HepG2 (cell line): ENCODE data around the gene PCDHA7. TPM values are rescaled to one million over a fixed set of nuclear protein-coding genes. Genes with fewer than 3 reads are reported as not detected.

ENCODE experiments used
- ATAC-seq: fragments of 200-7000 bp; cut with Tn5 transposase; 3 replicates; pipeline ENCODE4 v1.9.1; 2020; ENCODE audit warnings: mild to moderate bottlenecking, moderate library complexity
- BruUV-seq: library from RNA; stranded (reverse); fragments of 400-500 nt; replicated peaks from 2 replicates; lab custom pipeline; 2021; lab: Mats Ljungman, UMichigan
- CTCF ChIA-PET: fragments of 300-600 bp; formaldehyde crosslinking; extraction: SDS; loops from one replicate; lab custom pipeline; 2021; ENCODE audit warnings: low total read pairs, inconsistent platforms, low intra/inter-chr PET ratio; lab: Yijun Ruan, JAX
- POLR2A ChIA-PET: fragments of 350-600 bp; sonication (Branson Sonifier 250); formaldehyde crosslinking; loops from one replicate; lab custom pipeline; 2020; ENCODE audit warnings: antibody characterized with exemption, inconsistent platforms; lab: Yijun Ruan, JAX
- DNase-seq: peaks from one replicate; pipeline ENCODE4 v3.0.0-alpha.2; 2015; ENCODE audit warnings: low spot score
- FAIRE-seq: peaks from 3 replicates; lab custom pipeline; 2011; peaks lifted over from hg19 to GRCh38; lab: Jason Lieb, UNC
- H2AFZ ChIP-seq: one replicate; pipeline ENCODE4 v1.6.1; 2011; ENCODE audit warnings: low read length, inconsistent platforms
- H3K27ac ChIP-seq: fragments of 300-600 bp; 3 replicates; pipeline ENCODE4 v1.8.0; 2011; ENCODE audit warnings: mixed run types, mild to moderate bottlenecking, mixed read lengths, low read length, inconsistent platforms; ENCODE audit not compliant: insufficient read depth; ENCODE audit errors: extremely low read length
- H3K27me3 ChIP-seq, 2 experiments: fragments of 200-600 bp in 1 of 2; 2 replicates in 1 of 2; 3 replicates in 1 of 2; pipeline versions ENCODE4 v1.6.0 to v1.8.0; 2011; ENCODE audit warnings: low read length in 2 of 2, mild to moderate bottlenecking in 2 of 2, moderate library complexity in 2 of 2, inconsistent platforms in 1 of 2; ENCODE audit not compliant: insufficient read depth in 2 of 2, control insufficient read depth in 1 of 2
- H3K36me3 ChIP-seq, 2 experiments: fragments of 200-600 bp in 1 of 2; replicated peaks in 1 of 2; 2 replicates in 1 of 2; 3 replicates in 1 of 2; pipeline versions ENCODE4 v1.5.1 to v1.8.0; 2011; ENCODE audit warnings: low read length in 2 of 2, inconsistent platforms in 1 of 2; ENCODE audit not compliant: insufficient read depth in 2 of 2, control insufficient read depth in 1 of 2
- H3K4me1 ChIP-seq: 2 replicates; pipeline ENCODE4 v1.5.1; 2012; ENCODE audit warnings: low read length, inconsistent platforms; ENCODE audit not compliant: insufficient read depth
- H3K4me2 ChIP-seq: 2 replicates; pipeline ENCODE4 v1.6.0; 2011; ENCODE audit warnings: low read depth, low read length, inconsistent platforms
- H3K4me3 ChIP-seq, 3 experiments: fragments of 200-600 bp in 1 of 3; sonication (generic), shearing (Covaris generic) in 1 of 3; replicated peaks in 1 of 3; 2 replicates each; pipeline ENCODE4 v1.5.1; 2011 to 2016; ENCODE audit warnings: low read length in 3 of 3, inconsistent platforms in 2 of 3, low read depth in 2 of 3, mild to moderate bottlenecking in 2 of 3, control low read depth in 1 of 3, mixed read lengths in 1 of 3; ENCODE audit not compliant: insufficient read depth in 1 of 3
- H3K79me2 ChIP-seq: one replicate; pipeline ENCODE4 v1.6.1; 2011; ENCODE audit warnings: low read length, inconsistent platforms; ENCODE audit not compliant: insufficient read depth
- H3K9ac ChIP-seq: 2 replicates; pipeline ENCODE4 v1.6.0; 2011; ENCODE audit warnings: mild to moderate bottlenecking, low read depth, low read length, inconsistent platforms; ENCODE audit not compliant: insufficient read depth
- H3K9me3 ChIP-seq: 2 replicates; pipeline ENCODE4 v1.5.1; 2012; ENCODE audit warnings: mild to moderate bottlenecking, low read length
- H4K20me1 ChIP-seq: 2 replicates; pipeline ENCODE4 v1.6.0; 2011; ENCODE audit warnings: inconsistent platforms, mild to moderate bottlenecking, low read length, moderate library complexity; ENCODE audit not compliant: insufficient read depth
- ELF1 ChIP-seq: sonication (generic); formaldehyde crosslinking; IDR thresholded peaks from 2 replicates; pipeline ENCODE4 v1.4.0; 2020; ENCODE audit warnings: missing genetic modification reagents
- FOXA3 ChIP-seq: IDR thresholded peaks from 2 replicates; pipeline ENCODE4 v1.6.1; 2016; ENCODE audit warnings: missing genetic modification reagents, missing compliant biosample characterization
- FOXK2 ChIP-seq: fragments of 450-650 bp; IDR thresholded peaks from 2 replicates; pipeline ENCODE4 v1.6.1; 2016
- GTF2F1 ChIP-seq: fragments of 150-350 bp; IDR thresholded peaks from 2 replicates; pipeline ENCODE4 v1.6.1; 2014; ENCODE audit warnings: low read length
- JUN ChIP-seq: sonication (generic); formaldehyde crosslinking; IDR thresholded peaks from 2 replicates; pipeline ENCODE4 v1.4.0; 2020; ENCODE audit warnings: mild to moderate bottlenecking, missing genetic modification reagents
- MIER3 ChIP-seq: IDR thresholded peaks from 2 replicates; pipeline ENCODE4 v1.6.1; 2016; ENCODE audit warnings: missing compliant biosample characterization, borderline replicate concordance
- NFIB ChIP-seq: sonication (generic); formaldehyde crosslinking; IDR thresholded peaks from 2 replicates; pipeline ENCODE4 v1.9.0; 2021; ENCODE audit warnings: missing genetic modification reagents, mild to moderate bottlenecking, borderline replicate concordance
- RBM39 ChIP-seq: fragments of 200-400 bp; formaldehyde crosslinking; IDR thresholded peaks from one replicate; pipeline ENCODE4 v1.6.1; 2018; ENCODE audit warnings: antibody characterized with exemption, mild to moderate bottlenecking, low read depth, low read length; ENCODE audit not compliant: poor library complexity, severe bottlenecking
- SKI ChIP-seq: fragments of 450-650 bp; IDR thresholded peaks from one replicate; pipeline ENCODE4 v1.6.1; 2018; ENCODE audit warnings: mild to moderate bottlenecking; ENCODE audit not compliant: partially characterized antibody
- TBX2 ChIP-seq: sonication (generic); formaldehyde crosslinking; IDR thresholded peaks from 2 replicates; pipeline ENCODE4 v1.5.0; 2020; ENCODE audit warnings: missing genetic modification reagents, mild to moderate bottlenecking, borderline replicate concordance
- TGIF2 ChIP-seq: IDR thresholded peaks from 2 replicates; pipeline ENCODE4 v1.6.1; 2016; ENCODE audit warnings: control low read depth, missing compliant biosample characterization
- THAP11 ChIP-seq: IDR thresholded peaks from 2 replicates; pipeline ENCODE4 v1.6.1; 2016; ENCODE audit warnings: missing biosample characterization, missing genetic modification reagents
- ZNF205 ChIP-seq: IDR thresholded peaks from 2 replicates; pipeline ENCODE4 v1.6.1; 2018; ENCODE audit warnings: missing biosample characterization, missing genetic modification reagents
- ZNF335 ChIP-seq: sonication (generic); formaldehyde crosslinking; IDR thresholded peaks from 2 replicates; pipeline ENCODE4 v1.4.0; 2020; ENCODE audit warnings: missing genetic modification reagents
- ZNF350 ChIP-seq: sonication (generic); formaldehyde crosslinking; IDR thresholded peaks from 2 replicates; pipeline ENCODE4 v1.4.0; 2020; ENCODE audit warnings: mild to moderate bottlenecking, low read depth, missing genetic modification reagents, borderline replicate concordance
- ZNF354B ChIP-seq: sonication (generic); formaldehyde crosslinking; IDR thresholded peaks from 2 replicates; pipeline ENCODE4 v1.8.0; 2022; ENCODE audit warnings: mild to moderate bottlenecking, missing genetic modification reagents
- ZNF484 ChIP-seq: sonication (generic); formaldehyde crosslinking; IDR thresholded peaks from 2 replicates; pipeline ENCODE4 v1.5.1; 2020; ENCODE audit warnings: mild to moderate bottlenecking, low read depth, missing genetic modification reagents, borderline replicate concordance
- ZNF792 ChIP-seq: IDR thresholded peaks from 2 replicates; pipeline ENCODE4 v1.6.1; 2016
- WGBS: methylation state at CpG from one replicate; pipeline ENCODE4 v1.1.6; 2017; ENCODE audit warnings: low lambda C conversion rate; 5-methylcytosine and 5-hydroxymethylcytosine counted together
- in situ Hi-C: cut with HindIII; loops from 2 replicates; pipeline ENCODE4 v1.10.0; 2017; ENCODE audit warnings: low pct_unique_long_range_greater_than_20kb; ENCODE audit not compliant: extremely low pct_ligation_motif_present
- intact Hi-C: fragments of 100-400 bp; cut with micrococcal nuclease; formaldehyde crosslinking; loops from one replicate; pipeline ENCODE4 v1.10.0; 2022; ENCODE audit not compliant: unreplicated experiment
- polyA plus RNA-seq, 8 experiments: library from polyadenylated mRNA; depleted of rRNA in 3 of 8; stranded (reverse) in 7 of 8; unstranded in 1 of 8; fragments of >200 nt; fragmentation: Illumina TruSeq in 4 of 8; extraction: Trizol in 4 of 8; gene quantifications; 2 replicates each; pipeline versions ENCODE4 v1.2.1 to v1.2.3, GENCODE V29; 2011 to 2016; ENCODE audit warnings: low read depth in 4 of 8, missing spikeins in 1 of 8, mixed read lengths in 1 of 8; ENCODE audit not compliant: insufficient read depth in 1 of 8
- total RNA-seq, 5 experiments: library from RNA; depleted of rRNA; stranded (reverse); fragments of >200 nt; fragmentation: Illumina TruSeq; extraction: Trizol; gene quantifications; 2 replicates each; pipeline ENCODE4 v1.2.3, GENCODE V29; 2016; ENCODE audit warnings: low read depth in 1 of 5

The PCDHA7 gene
- total and polyA plus RNA-seq, 2 of the 13 experiments (the other 11 are each of a cell fraction or from before 2014, with no cell fraction given): 0.49 to 0.53 TPM

- TF ChIP-seq THAP11 (no peak), FOXA3 (CRISPR knock-in tag) (no peak), GTF2F1 (no peak), ZNF350 (CRISPR knock-in tag) (peak; percentile 43; the same call in 1 of the 2 replicates), ELF1 (CRISPR knock-in tag) (0 out of 2 replicates have a peak, but pooled peaks have one; percentile 21), MIER3 (CRISPR knock-in tag) (no peak)
Measured at GRCh38 chr5:140840978-140841962, 7.2 kb downstream of the PCDHA7 start, which contains the start of gene PCDHA8 (continued).

GRCh38 chr5:140842798-140843733 is 9.0 kb downstream of the PCDHA7 start:
- POLR2A ChIA-PET: no interaction called here
- H3K27me3 ChIP-seq: no peaks in the 10 kb centered on the region
- H3K9me3 ChIP-seq: no peaks in the 10 kb centered on the region
- no peak overlapping the region for H3K4me3 ChIP-seq
- BruUV-seq: no TSS peak
- no peak overlapping the region for H3K4me2 ChIP-seq
- no peak overlapping the region for H3K9ac ChIP-seq
- 80% methylated on average over 62 of the region's 87 CpGs for WGBS
- no peaks in the 10 kb centered on the region for H3K36me3 ChIP-seq
- H3K4me1 ChIP-seq: no peaks in the 10 kb centered on the region
- H2AFZ ChIP-seq: no peak overlapping the region
- in situ Hi-C loops: no loop called here
- FAIRE-seq (no peak), ATAC-seq (no peak), DNase-seq (no peak)
- intact Hi-C loops: no loop called here
- H3K79me2 ChIP-seq: no peaks in the 10 kb centered on the region
- H4K20me1 ChIP-seq: no peaks in the 10 kb centered on the region
- H3K27ac ChIP-seq: no peak overlapping the region
- CTCF ChIA-PET: no interaction called here
- no peak for TF ChIP-seq SKI
- TF ChIP-seq JUN (CRISPR knock-in tag): no peak
- no peak for TF ChIP-seq ZNF205 (CRISPR knock-in tag)
- TF ChIP-seq TGIF2 (CRISPR knock-in tag): no peak
- TF ChIP-seq ZNF792: no peak
- no peak for TF ChIP-seq ZNF354B (CRISPR knock-in tag)
- TF ChIP-seq ZNF335: no peak
- no peak for TF ChIP-seq NFIB (CRISPR knock-in tag)
- TF ChIP-seq TBX2: no peak
- no peak for TF ChIP-seq RBM39
- TF ChIP-seq ZNF484 (CRISPR knock-in tag): no peak
- no peak for TF ChIP-seq FOXK2
